HCT116 (cell line): ENCODE measurements around the gene UBR2. TPM values are rescaled to one million over a fixed set of nuclear protein-coding genes. Genes with fewer than 3 reads are reported as not detected.
A peak's percentile ranks its signal among the peaks of the same experiment; 100 is the strongest.

Experiments used
- ATAC-seq: fragments of 200-7000 bp; cut with Tn5 transposase; 2 replicates; pipeline ENCODE4 v1.9.1; 2020; ENCODE audit warnings: mild to moderate bottlenecking, moderate library complexity
- BruUV-seq: library from RNA; stranded (reverse); fragments of 400-500 nt; replicated peaks from 2 replicates; lab custom pipeline; 2021; lab: Mats Ljungman, UMichigan
- CTCF ChIA-PET: fragments of 300-600 bp; sonication (Branson Sonifier 250); formaldehyde crosslinking; loops from one replicate; lab custom pipeline; 2021; ENCODE audit warnings: antibody characterized with exemption; lab: Charles Lee
- POLR2A ChIA-PET: fragments of 300-600, 350-600 bp; sonication (Branson Sonifier 250); formaldehyde crosslinking; loops from one replicate; lab custom pipeline; 2021; ENCODE audit warnings: antibody characterized with exemption; lab: Charles Lee
- RAD21 ChIA-PET, 2 experiments: fragments of 300-600 bp; sonication (Branson Sonifier 250); formaldehyde crosslinking; loops; one replicate each; lab custom pipeline; 2023; ENCODE audit warnings: low total read pairs in 2 of 2; ENCODE audit not compliant: uncharacterized antibody in 2 of 2, unreplicated experiment in 2 of 2, low non-redundant PET in 1 of 2; lab: Charles Lee
- DNase-seq: peaks from one replicate; pipeline ENCODE4 v3.0.0-alpha.2; 2010; ENCODE audit warnings: low read depth, low spot score
- H2AFZ ChIP-seq: fragments of 200-600 bp; shearing (Covaris generic), sonication (generic); 2 replicates; pipeline ENCODE4 v1.6.1; 2017; ENCODE audit warnings: low read depth, mixed run types, mixed read lengths, antibody characterized with exemption, low read length; ENCODE audit not compliant: poor library complexity, severe bottlenecking
- H3K27ac ChIP-seq: 2 replicates; pipeline ENCODE4 v1.5.1; 2012; ENCODE audit warnings: low read depth, low read length
- H3K27me3 ChIP-seq: fragments of 200-600 bp; sonication (generic); 2 replicates; pipeline ENCODE4 v1.6.1; 2016; ENCODE audit warnings: mixed run types, low read length, mixed read lengths; ENCODE audit not compliant: insufficient read depth
- H3K36me3 ChIP-seq, 2 experiments: fragments of 200-500 bp in 1 of 2; fragments of 200-600 bp in 1 of 2; sonication (Bioruptor generic) in 1 of 2; sonication (generic) in 1 of 2; 2 replicates each; pipeline versions ENCODE4 v1.5.1 to v1.6.1; 2014 to 2016; ENCODE audit warnings: low read length in 2 of 2, inconsistent platforms in 1 of 2, mixed read lengths in 1 of 2, mixed run types in 1 of 2; ENCODE audit not compliant: insufficient read depth in 2 of 2, control insufficient read depth in 1 of 2
- H3K4me1 ChIP-seq, 2 experiments: fragments of 200-600 bp in 1 of 2; sonication (generic) in 1 of 2; 2 replicates each; pipeline versions ENCODE4 v1.5.1 to v1.6.1; 2012 to 2017; ENCODE audit warnings: low read length in 2 of 2, inconsistent platforms in 1 of 2, mild to moderate bottlenecking in 1 of 2, mixed read lengths in 1 of 2, mixed run types in 1 of 2, moderate library complexity in 1 of 2; ENCODE audit not compliant: insufficient read depth in 2 of 2, control insufficient read depth in 1 of 2
- H3K4me2 ChIP-seq: fragments of 200-600 bp; sonication (generic); 2 replicates; pipeline ENCODE4 v1.6.1; 2017; ENCODE audit warnings: mixed run types, low read length, mixed read lengths
- H3K4me3 ChIP-seq, 2 experiments: fragments of 200-600 bp in 1 of 2; sonication (generic) in 1 of 2; replicated peaks in 1 of 2; 2 replicates each; pipeline ENCODE4 v1.5.1; 2011 to 2016; ENCODE audit warnings: low read length in 2 of 2, control low read depth in 1 of 2, low read depth in 1 of 2, mild to moderate bottlenecking in 1 of 2, mixed read lengths in 1 of 2, mixed run types in 1 of 2
- H3K79me2 ChIP-seq: fragments of 200-600 bp; sonication (generic); 2 replicates; pipeline ENCODE4 v1.6.1; 2017; ENCODE audit warnings: mild to moderate bottlenecking, mixed run types, low read length, moderate library complexity, mixed read lengths; ENCODE audit not compliant: insufficient read depth
- H3K9ac ChIP-seq: fragments of 200-600 bp; sonication (generic); 2 replicates; pipeline ENCODE4 v1.6.1; 2016; ENCODE audit warnings: low read length, mixed read lengths
- H3K9me2 ChIP-seq: fragments of 200-600 bp; sonication (generic), shearing (Covaris generic); 2 replicates; pipeline ENCODE4 v1.6.1; 2017; ENCODE audit warnings: mixed run types, mild to moderate bottlenecking, moderate library complexity; ENCODE audit not compliant: insufficient read depth
- H3K9me3 ChIP-seq, 2 experiments: fragments of 200-500 bp in 1 of 2; fragments of 200-600 bp in 1 of 2; sonication (Bioruptor generic) in 1 of 2; sonication (generic) in 1 of 2; 2 replicates each; pipeline ENCODE4 v1.6.1; 2014 to 2017; ENCODE audit warnings: low read length in 2 of 2, mixed read lengths in 2 of 2, inconsistent platforms in 1 of 2, low read depth in 1 of 2, mild to moderate bottlenecking in 1 of 2, mixed run types in 1 of 2, moderate library complexity in 1 of 2; ENCODE audit not compliant: control insufficient read depth in 1 of 2, insufficient read depth in 1 of 2
- H4K20me1 ChIP-seq: fragments of 200-600 bp; sonication (generic), shearing (Covaris generic); 2 replicates; pipeline ENCODE4 v1.6.1; 2017; ENCODE audit warnings: mixed run types, mild to moderate bottlenecking, moderate library complexity; ENCODE audit not compliant: insufficient read depth
- CBX3 ChIP-seq: IDR thresholded peaks from 2 replicates; pipeline ENCODE4 v1.6.1; 2012; ENCODE audit warnings: low read depth
- CEBPB ChIP-seq: IDR thresholded peaks from 2 replicates; pipeline ENCODE4 v1.6.1; 2012; ENCODE audit warnings: low read depth
- EGR1 ChIP-seq: IDR thresholded peaks from 2 replicates; pipeline ENCODE4 v1.6.1; 2012; ENCODE audit warnings: low read depth
- ELF1 ChIP-seq: IDR thresholded peaks from 2 replicates; pipeline ENCODE4 v1.6.1; 2012; ENCODE audit warnings: low read depth, borderline replicate concordance
- EZH2 ChIP-seq: fragments of 200-600 bp; sonication (generic); IDR thresholded peaks from 2 replicates; pipeline ENCODE4 v1.6.1; 2017; ENCODE audit warnings: antibody characterized with exemption, mixed run types
- EZH2phosphoT487 ChIP-seq: fragments of 200-600 bp; IDR thresholded peaks from 2 replicates; pipeline ENCODE4 v1.6.1; 2018; ENCODE audit warnings: antibody characterized with exemption, borderline replicate concordance
- FOSL1 ChIP-seq: IDR thresholded peaks from 2 replicates; pipeline ENCODE4 v1.6.1; 2012; ENCODE audit warnings: low read depth
- JUND ChIP-seq: IDR thresholded peaks from 2 replicates; pipeline ENCODE4 v1.6.1; 2012
- POLR2A ChIP-seq: IDR thresholded peaks from 2 replicates; pipeline ENCODE4 v1.7.0; 2011; ENCODE audit warnings: borderline replicate concordance; ENCODE audit not compliant: insufficient read depth, insufficient read length; ENCODE audit errors: extremely low read depth
- POLR2AphosphoS5 ChIP-seq: IDR thresholded peaks from 2 replicates; pipeline ENCODE4 v1.6.1; 2011; ENCODE audit warnings: mild to moderate bottlenecking, low read depth, low read length, moderate library complexity
- RAD21 ChIP-seq: IDR thresholded peaks from 2 replicates; pipeline ENCODE4 v1.6.1; 2012; ENCODE audit warnings: low read depth, mild to moderate bottlenecking
- SIN3A ChIP-seq: IDR thresholded peaks from 2 replicates; pipeline ENCODE4 v1.6.1; 2012; ENCODE audit warnings: low read depth
- SP1 ChIP-seq: IDR thresholded peaks from 2 replicates; pipeline ENCODE4 v1.6.1; 2012; ENCODE audit warnings: low read depth
- SRF ChIP-seq: IDR thresholded peaks from 2 replicates; pipeline ENCODE4 v1.6.1; 2012; ENCODE audit warnings: low read depth
- TCF7L2 ChIP-seq: IDR thresholded peaks from 2 replicates; pipeline ENCODE4 v1.7.0; 2011; ENCODE audit warnings: borderline replicate concordance, inconsistent platforms; ENCODE audit not compliant: insufficient read depth, insufficient read length; ENCODE audit errors: extremely low read depth
- YY1 ChIP-seq: IDR thresholded peaks from 2 replicates; pipeline ENCODE4 v1.6.1; 2011; ENCODE audit warnings: low read length, low read depth, moderate library complexity, mild to moderate bottlenecking; ENCODE audit not compliant: insufficient replicate concordance; ENCODE audit errors: extremely low read depth
- ZNF274 ChIP-seq: fragments of 200-500 bp; sonication (Bioruptor generic); IDR thresholded peaks from 2 replicates; pipeline ENCODE4 v1.6.1; 2014; ENCODE audit warnings: mild to moderate bottlenecking, low read depth, low read length, inconsistent platforms
- intact Hi-C: fragments of 100-400 bp; cut with micrococcal nuclease; formaldehyde crosslinking; loops from 2 replicates; pipeline ENCODE4 v1.10.0; 2022
- total RNA-seq: library from RNA; stranded (reverse); gene quantifications from one replicate; pipeline ENCODE4 v1.2.1, GENCODE V29; 2021; ENCODE audit not compliant: unreplicated experiment
- TF ChIP-seq, protein P1 (sequence below), 3 experiments: fragments of 200-600 bp in 1 of 3; sonication (generic) in 1 of 3; IDR thresholded peaks in 2 of 3; conservative IDR thresholded peaks in 1 of 3; 2 replicates each; pipeline ENCODE4 v1.5.1; 2012 to 2017; ENCODE audit warnings: low read depth in 2 of 3, low read length in 2 of 3, antibody characterized with exemption in 1 of 3, borderline replicate concordance in 1 of 3, control low read depth in 1 of 3, mild to moderate bottlenecking in 1 of 3, mixed read lengths in 1 of 3, mixed run types in 1 of 3, moderate library complexity in 1 of 3; ENCODE audit not compliant: insufficient read depth in 1 of 3
- TF ChIP-seq, protein P2 (sequence below): IDR thresholded peaks from 2 replicates; pipeline ENCODE4 v1.6.1; 2012
- TF ChIP-seq, protein P3 (sequence below): IDR thresholded peaks from 2 replicates; pipeline ENCODE4 v1.6.1; 2012; ENCODE audit warnings: low read depth
- TF ChIP-seq, protein P4 (sequence below): IDR thresholded peaks from 2 replicates; pipeline ENCODE4 v1.6.1; 2011; ENCODE audit warnings: mild to moderate bottlenecking, low read length, moderate library complexity; ENCODE audit not compliant: insufficient replicate concordance; ENCODE audit errors: extremely low read depth

Gene UBR2
- total RNA-seq, 1 experiment from 2014 or later = 20.5 TPM

DNA sequence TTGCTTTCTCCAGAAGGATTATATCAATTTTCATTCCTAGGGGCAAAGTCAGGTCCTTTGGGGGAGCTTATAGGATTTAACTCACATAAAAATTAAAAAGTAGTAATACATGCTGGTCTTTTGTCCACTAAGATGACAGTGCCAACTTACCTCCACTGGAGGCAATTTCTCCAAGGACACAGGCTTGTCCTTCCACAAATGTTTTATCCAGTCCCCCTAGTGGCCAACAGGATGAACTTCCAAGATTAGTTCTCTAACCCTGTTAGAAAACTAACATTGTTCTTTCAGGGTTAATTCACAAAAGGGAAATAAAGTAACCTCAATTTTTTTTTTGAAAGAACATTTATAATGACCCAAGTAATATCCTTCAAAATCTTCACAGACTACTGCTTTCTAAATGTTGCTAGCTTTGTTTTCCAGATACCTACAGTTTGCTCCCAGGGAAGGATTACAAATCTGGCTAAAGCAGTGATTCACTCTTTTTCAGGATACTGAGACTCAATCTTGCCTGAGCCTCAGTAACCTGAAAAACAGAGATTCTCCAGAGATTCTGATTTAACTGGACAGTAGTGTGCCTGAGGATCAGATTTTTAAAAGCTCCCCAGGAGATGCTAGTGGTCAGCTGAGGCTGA is 31.7 kb upstream of the UBR2 start:
- no peak overlapping the region for H2AFZ ChIP-seq
- no peaks in the 10 kb centered on the region for H3K79me2 ChIP-seq
- no TSS peak for BruUV-seq
- H4K20me1 ChIP-seq = no peaks in the 10 kb centered on the region
- ChIA-PET RAD21 (no interaction called here), CTCF (interaction anchor here (0.8 to 2.6 kb wide), 9 partner anchors 10 to 271 kb away, joined by 3 to 13 read pairs (median 4); no protein-coding TSS in a partner anchor)
- intact Hi-C loops = loop anchor here (1.0 to 5.0 kb wide), 4 partner anchors 80 to 345 kb away; partner anchors contain the start of gene TRERF1
- no peaks in the 10 kb centered on the region for H3K9me2 ChIP-seq
- no peak overlapping the region for H3K4me3 ChIP-seq
- TF ChIP-seq SRF (no peak), POLR2A (no peak), POLR2AphosphoS5 (no peak), EGR1 (no peak), SIN3A (no peak), EZH2phosphoT487 (no peak), EZH2 (no peak), ZNF274 (no peak), YY1 (no peak), SP1 (no peak), RAD21 (peak; percentile 81), CBX3 (no peak), FOSL1 (no peak), ELF1 (no peak), TCF7L2 (no peak), CEBPB (peak; percentile 7; the same call in 1 of the 2 replicates), JUND (no peak)
- TF ChIP-seq, protein P1, sequence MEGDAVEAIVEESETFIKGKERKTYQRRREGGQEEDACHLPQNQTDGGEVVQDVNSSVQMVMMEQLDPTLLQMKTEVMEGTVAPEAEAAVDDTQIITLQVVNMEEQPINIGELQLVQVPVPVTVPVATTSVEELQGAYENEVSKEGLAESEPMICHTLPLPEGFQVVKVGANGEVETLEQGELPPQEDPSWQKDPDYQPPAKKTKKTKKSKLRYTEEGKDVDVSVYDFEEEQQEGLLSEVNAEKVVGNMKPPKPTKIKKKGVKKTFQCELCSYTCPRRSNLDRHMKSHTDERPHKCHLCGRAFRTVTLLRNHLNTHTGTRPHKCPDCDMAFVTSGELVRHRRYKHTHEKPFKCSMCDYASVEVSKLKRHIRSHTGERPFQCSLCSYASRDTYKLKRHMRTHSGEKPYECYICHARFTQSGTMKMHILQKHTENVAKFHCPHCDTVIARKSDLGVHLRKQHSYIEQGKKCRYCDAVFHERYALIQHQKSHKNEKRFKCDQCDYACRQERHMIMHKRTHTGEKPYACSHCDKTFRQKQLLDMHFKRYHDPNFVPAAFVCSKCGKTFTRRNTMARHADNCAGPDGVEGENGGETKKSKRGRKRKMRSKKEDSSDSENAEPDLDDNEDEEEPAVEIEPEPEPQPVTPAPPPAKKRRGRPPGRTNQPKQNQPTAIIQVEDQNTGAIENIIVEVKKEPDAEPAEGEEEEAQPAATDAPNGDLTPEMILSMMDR (IDR thresholded peaks at IDR 0.05 in 2 of 3, conservative IDR thresholded peaks at IDR 0.05 in 1 of 3; ENCODE audit: borderline replicate concordance in 1 of 3, insufficient read depth in 1 of 3, low read depth in 2 of 3, low read length in 2 of 3) = peak; percentile 85 to 95 (median 93)
- TF ChIP-seq, protein P2, sequence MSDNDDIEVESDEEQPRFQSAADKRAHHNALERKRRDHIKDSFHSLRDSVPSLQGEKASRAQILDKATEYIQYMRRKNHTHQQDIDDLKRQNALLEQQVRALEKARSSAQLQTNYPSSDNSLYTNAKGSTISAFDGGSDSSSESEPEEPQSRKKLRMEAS = no peak
- TF ChIP-seq, protein P3, sequence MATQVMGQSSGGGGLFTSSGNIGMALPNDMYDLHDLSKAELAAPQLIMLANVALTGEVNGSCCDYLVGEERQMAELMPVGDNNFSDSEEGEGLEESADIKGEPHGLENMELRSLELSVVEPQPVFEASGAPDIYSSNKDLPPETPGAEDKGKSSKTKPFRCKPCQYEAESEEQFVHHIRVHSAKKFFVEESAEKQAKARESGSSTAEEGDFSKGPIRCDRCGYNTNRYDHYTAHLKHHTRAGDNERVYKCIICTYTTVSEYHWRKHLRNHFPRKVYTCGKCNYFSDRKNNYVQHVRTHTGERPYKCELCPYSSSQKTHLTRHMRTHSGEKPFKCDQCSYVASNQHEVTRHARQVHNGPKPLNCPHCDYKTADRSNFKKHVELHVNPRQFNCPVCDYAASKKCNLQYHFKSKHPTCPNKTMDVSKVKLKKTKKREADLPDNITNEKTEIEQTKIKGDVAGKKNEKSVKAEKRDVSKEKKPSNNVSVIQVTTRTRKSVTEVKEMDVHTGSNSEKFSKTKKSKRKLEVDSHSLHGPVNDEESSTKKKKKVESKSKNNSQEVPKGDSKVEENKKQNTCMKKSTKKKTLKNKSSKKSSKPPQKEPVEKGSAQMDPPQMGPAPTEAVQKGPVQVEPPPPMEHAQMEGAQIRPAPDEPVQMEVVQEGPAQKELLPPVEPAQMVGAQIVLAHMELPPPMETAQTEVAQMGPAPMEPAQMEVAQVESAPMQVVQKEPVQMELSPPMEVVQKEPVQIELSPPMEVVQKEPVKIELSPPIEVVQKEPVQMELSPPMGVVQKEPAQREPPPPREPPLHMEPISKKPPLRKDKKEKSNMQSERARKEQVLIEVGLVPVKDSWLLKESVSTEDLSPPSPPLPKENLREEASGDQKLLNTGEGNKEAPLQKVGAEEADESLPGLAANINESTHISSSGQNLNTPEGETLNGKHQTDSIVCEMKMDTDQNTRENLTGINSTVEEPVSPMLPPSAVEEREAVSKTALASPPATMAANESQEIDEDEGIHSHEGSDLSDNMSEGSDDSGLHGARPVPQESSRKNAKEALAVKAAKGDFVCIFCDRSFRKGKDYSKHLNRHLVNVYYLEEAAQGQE = no peak
- TF ChIP-seq, protein P4, sequence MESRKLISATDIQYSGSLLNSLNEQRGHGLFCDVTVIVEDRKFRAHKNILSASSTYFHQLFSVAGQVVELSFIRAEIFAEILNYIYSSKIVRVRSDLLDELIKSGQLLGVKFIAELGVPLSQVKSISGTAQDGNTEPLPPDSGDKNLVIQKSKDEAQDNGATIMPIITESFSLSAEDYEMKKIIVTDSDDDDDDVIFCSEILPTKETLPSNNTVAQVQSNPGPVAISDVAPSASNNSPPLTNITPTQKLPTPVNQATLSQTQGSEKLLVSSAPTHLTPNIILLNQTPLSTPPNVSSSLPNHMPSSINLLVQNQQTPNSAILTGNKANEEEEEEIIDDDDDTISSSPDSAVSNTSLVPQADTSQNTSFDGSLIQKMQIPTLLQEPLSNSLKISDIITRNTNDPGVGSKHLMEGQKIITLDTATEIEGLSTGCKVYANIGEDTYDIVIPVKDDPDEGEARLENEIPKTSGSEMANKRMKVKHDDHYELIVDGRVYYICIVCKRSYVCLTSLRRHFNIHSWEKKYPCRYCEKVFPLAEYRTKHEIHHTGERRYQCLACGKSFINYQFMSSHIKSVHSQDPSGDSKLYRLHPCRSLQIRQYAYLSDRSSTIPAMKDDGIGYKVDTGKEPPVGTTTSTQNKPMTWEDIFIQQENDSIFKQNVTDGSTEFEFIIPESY = no peak
- TF ChIP-seq, all 23 proteins: peak for 3
- H3K4me2 ChIP-seq = no peak overlapping the region
- POLR2A ChIA-PET = no interaction called here
- H3K36me3 ChIP-seq = no peaks in the 10 kb centered on the region
- H3K4me1 ChIP-seq = no peaks in the 10 kb centered on the region
- no peak overlapping the region for H3K27ac ChIP-seq
- no peaks in the 10 kb centered on the region for H3K9me3 ChIP-seq
- no peak overlapping the region for H3K9ac ChIP-seq
- ATAC-seq (peak; percentile 96), DNase-seq (peak; percentile 79)
- H3K27me3 ChIP-seq = no peaks in the 10 kb centered on the region
